H1 (cell line): Measurements from ENCODE around the gene CFAP20. TPM values are rescaled to one million over a fixed set of nuclear protein-coding genes. Genes with fewer than 3 reads are reported as not detected.

Experiments
- CTCF ChIA-PET: fragments of 300-600 bp; sonication (Branson Sonifier 250); formaldehyde crosslinking; loops from one replicate; lab custom pipeline; 2021; ENCODE audit not compliant: partially characterized antibody; lab: Charles Lee
- POLR2A ChIA-PET: fragments of 300-600 bp; sonication (Branson Sonifier 250); formaldehyde crosslinking; loops from one replicate; lab custom pipeline; 2021; ENCODE audit warnings: inconsistent platforms; ENCODE audit not compliant: partially characterized antibody; lab: Charles Lee
- DNase-seq, 2 experiments: peaks; one replicate each; pipeline versions ENCODE4 v3.0.0 to v3.0.0-alpha.2; 2010 to 2022; ENCODE audit warnings: low spot score in 2 of 2, low read depth in 1 of 2, mixed read lengths in 1 of 2
- FAIRE-seq: peaks from 2 replicates; lab custom pipeline; 2011; peaks lifted over from hg19 to GRCh38; lab: Jason Lieb, UNC
- H2AFZ ChIP-seq: 2 replicates; pipeline ENCODE4 v1.8.1; 2012; ENCODE audit warnings: low read length, inconsistent platforms
- H2AK5ac ChIP-seq: 2 replicates; pipeline ENCODE4 v1.6.1; 2013; ENCODE audit warnings: low read depth, low read length
- H2BK120ac ChIP-seq: replicated peaks from 2 replicates; pipeline ENCODE3; 2013; ENCODE audit warnings: low read depth, low read length, inconsistent platforms
- H2BK12ac ChIP-seq: 2 replicates; pipeline ENCODE4 v1.6.1; 2013; ENCODE audit warnings: low read depth, low read length
- H2BK15ac ChIP-seq: 2 replicates; pipeline ENCODE4 v1.6.1; 2013; ENCODE audit warnings: low read length
- H2BK20ac ChIP-seq: 2 replicates; pipeline ENCODE4 v1.6.1; 2013; ENCODE audit warnings: low read length
- H2BK5ac ChIP-seq: 2 replicates; pipeline ENCODE4 v1.6.1; 2013; ENCODE audit warnings: low read depth, low read length
- H3K14ac ChIP-seq: 2 replicates; pipeline ENCODE4 v1.6.1; 2013; ENCODE audit warnings: inconsistent platforms; ENCODE audit not compliant: insufficient read length
- H3K18ac ChIP-seq: 2 replicates; pipeline ENCODE4 v1.6.1; 2013; ENCODE audit warnings: low read length; ENCODE audit errors: extremely low read depth
- H3K23ac ChIP-seq: 2 replicates; pipeline ENCODE4 v1.6.1; 2013; ENCODE audit warnings: inconsistent platforms; ENCODE audit not compliant: insufficient read length
- H3K23me2 ChIP-seq: 2 replicates; pipeline ENCODE4 v1.6.1; 2013; ENCODE audit warnings: low read depth, low read length
- H3K27ac ChIP-seq: 2 replicates; pipeline ENCODE4 v1.6.1; 2011; ENCODE audit warnings: low read depth, low read length, inconsistent platforms
- H3K27me3 ChIP-seq, 4 experiments: replicated peaks in 1 of 4; 1 replicate in 1 of 4; 2 replicates in 3 of 4; pipeline versions ENCODE4 v1.6.1 to v1.8.1; 2011 to 2013; ENCODE audit warnings: low read length in 3 of 4, mild to moderate bottlenecking in 3 of 4, inconsistent platforms in 2 of 4, mixed read lengths in 2 of 4, moderate library complexity in 1 of 4; ENCODE audit not compliant: control insufficient read depth in 3 of 4, insufficient read depth in 3 of 4; ENCODE audit errors: extremely low read depth in 1 of 4
- H3K36me3 ChIP-seq, 4 experiments: 2 replicates each; pipeline versions ENCODE4 v1.6.1 to v1.8.1; 2011 to 2013; ENCODE audit warnings: mild to moderate bottlenecking in 4 of 4, low read length in 3 of 4, moderate library complexity in 2 of 4, control low read depth in 1 of 4, inconsistent platforms in 1 of 4; ENCODE audit not compliant: insufficient read depth in 4 of 4, control insufficient read depth in 2 of 4
- H3K4ac ChIP-seq: replicated peaks from 2 replicates; pipeline ENCODE3; 2013; ENCODE audit warnings: low read length, low read depth, mixed read lengths, inconsistent platforms; ENCODE audit not compliant: insufficient read length
- H3K4me1 ChIP-seq, 4 experiments: replicated peaks in 1 of 4; 1 replicate in 1 of 4; 2 replicates in 3 of 4; pipeline versions ENCODE4 v1.6.1 to v1.8.1; 2011 to 2013; ENCODE audit warnings: low read length in 3 of 4, inconsistent platforms in 2 of 4, mixed read lengths in 1 of 4; ENCODE audit not compliant: insufficient read depth in 4 of 4, control insufficient read depth in 3 of 4
- H3K4me2 ChIP-seq, 2 experiments: 2 replicates each; pipeline versions ENCODE4 v1.6.1 to v1.8.1; 2011 to 2013; ENCODE audit warnings: low read depth in 2 of 2, low read length in 2 of 2, control low read depth in 1 of 2, inconsistent platforms in 1 of 2, mild to moderate bottlenecking in 1 of 2; ENCODE audit not compliant: insufficient read depth in 1 of 2
- H3K4me3 ChIP-seq, 4 experiments: fragments of 200-600, 300-600 bp in 1 of 4; sonication (generic), shearing (Covaris generic), sonication (Bioruptor Twin) in 1 of 4; 2 replicates each; pipeline versions ENCODE4 v1.5.1 to v1.8.1; 2011 to 2016; ENCODE audit warnings: low read length in 4 of 4, low read depth in 3 of 4, control low read depth in 2 of 4, inconsistent platforms in 2 of 4, mild to moderate bottlenecking in 2 of 4, mixed read lengths in 1 of 4, moderate library complexity in 1 of 4; ENCODE audit not compliant: insufficient read depth in 2 of 4; ENCODE audit errors: extremely low read depth in 1 of 4
- H3K56ac ChIP-seq: replicated peaks from 2 replicates; pipeline ENCODE3; 2013; ENCODE audit warnings: low read depth, mild to moderate bottlenecking, mixed read lengths, low read length, inconsistent platforms; ENCODE audit not compliant: insufficient read length
- H3K79me1 ChIP-seq: 2 replicates; pipeline ENCODE4 v1.6.1; 2013; ENCODE audit warnings: low read depth, low read length, control low read depth
- H3K79me2 ChIP-seq, 2 experiments: 2 replicates each; pipeline versions ENCODE4 v1.6.1 to v1.8.1; 2012 to 2013; ENCODE audit warnings: low read length in 2 of 2, mild to moderate bottlenecking in 2 of 2, inconsistent platforms in 1 of 2; ENCODE audit not compliant: insufficient read depth in 2 of 2, control insufficient read depth in 1 of 2
- H3K9ac ChIP-seq, 4 experiments: replicated peaks in 1 of 4; 1 replicate in 1 of 4; 2 replicates in 3 of 4; pipeline versions ENCODE4 v1.6.1 to v1.8.1; 2011 to 2013; ENCODE audit warnings: low read depth in 3 of 4, low read length in 3 of 4, control low read depth in 2 of 4, mild to moderate bottlenecking in 2 of 4, moderate library complexity in 2 of 4, inconsistent platforms in 1 of 4; ENCODE audit errors: extremely low read depth in 1 of 4
- H3K9me3 ChIP-seq, 2 experiments: 2 replicates each; pipeline versions ENCODE4 v1.6.1 to v1.8.1; 2012 to 2013; ENCODE audit warnings: mild to moderate bottlenecking in 2 of 2, moderate library complexity in 2 of 2, control low read depth in 1 of 2, inconsistent platforms in 1 of 2, low read depth in 1 of 2, low read length in 1 of 2, mixed read lengths in 1 of 2; ENCODE audit not compliant: insufficient read depth in 2 of 2
- H4K20me1 ChIP-seq, 2 experiments: replicated peaks in 1 of 2; 2 replicates each; pipeline versions ENCODE3 to v1.8.1; 2011 to 2013; ENCODE audit warnings: inconsistent platforms in 2 of 2, low read length in 2 of 2, mild to moderate bottlenecking in 1 of 2; ENCODE audit not compliant: insufficient read depth in 2 of 2, control insufficient read depth in 1 of 2
- H4K5ac ChIP-seq: 2 replicates; pipeline ENCODE4 v1.6.1; 2013; ENCODE audit warnings: low read length, low read depth, mixed read lengths, inconsistent platforms; ENCODE audit not compliant: insufficient read length
- H4K8ac ChIP-seq: 2 replicates; pipeline ENCODE4 v1.8.0; 2013; ENCODE audit warnings: mild to moderate bottlenecking, moderate library complexity, low read length, inconsistent platforms; ENCODE audit not compliant: insufficient read depth; ENCODE audit errors: extremely low read depth
- H4K91ac ChIP-seq: replicated peaks from 2 replicates; pipeline ENCODE3; 2013; ENCODE audit warnings: low read length, mixed read lengths, inconsistent platforms; ENCODE audit not compliant: insufficient read length
- CEBPB ChIP-seq: IDR thresholded peaks from 2 replicates; pipeline ENCODE4 v1.6.1; 2012; ENCODE audit warnings: low read depth, low read length
- CHD1 ChIP-seq: IDR thresholded peaks from 2 replicates; pipeline ENCODE4 v1.6.1; 2012; ENCODE audit warnings: low read depth, low read length, improper control_type of control experiment
- MAFK ChIP-seq: IDR thresholded peaks from 2 replicates; pipeline ENCODE4 v1.6.1; 2012; ENCODE audit warnings: low read depth, mild to moderate bottlenecking, improper control_type of control experiment, low read length
- SP1 ChIP-seq: IDR thresholded peaks from 2 replicates; pipeline ENCODE4 v1.6.1; 2011; ENCODE audit warnings: low read depth, low read length
- SP2 ChIP-seq: IDR thresholded peaks from 2 replicates; pipeline ENCODE4 v1.6.1; 2012; ENCODE audit warnings: mild to moderate bottlenecking, low read length, inconsistent platforms
- WGBS, 2 experiments: shearing (Covaris generic) in 1 of 2; methylation state at CpG; one replicate each; pipeline versions ENCODE4 v1.1.6 to v1.1.7; 2013 to 2015; ENCODE audit warnings: low lambda C conversion rate in 2 of 2, mixed read lengths in 2 of 2, inconsistent platforms in 1 of 2, low coverage in 1 of 2, missing lambda C conversion rate in 1 of 2; ENCODE audit not compliant: insufficient replicate concordance in 2 of 2, insufficient coverage in 1 of 2, insufficient read length in 1 of 2; ENCODE audit errors: extremely low coverage in 1 of 2, missing lambda C conversion rate in 1 of 2; 5-methylcytosine and 5-hydroxymethylcytosine counted together
- polyA plus RNA-seq, 7 experiments: library from polyadenylated mRNA; depleted of rRNA in 3 of 7; stranded (reverse) in 5 of 7; unstranded in 2 of 7; fragments of >200 nt in 5 of 7; fragments of 200-250 nt in 2 of 7; gene quantifications; 1 replicate in 5 of 7; 2 replicates in 1 of 7; 4 replicates in 1 of 7; pipeline versions ENCODE4 v1.2.1 to v1.2.3, GENCODE V29; 2011 to 2013; ENCODE audit warnings: missing spikeins in 2 of 7, mixed read lengths in 2 of 7
- total RNA-seq: library from RNA; stranded (reverse); fragmentation: NEBNext Ultra II Directional; extraction: Animal tissue kit (Norgen Biotek cat#: 25700); gene quantifications from 2 replicates; pipeline ENCODE4 v1.2.1, GENCODE V29; 2021

CFAP20 gene
- total and polyA plus RNA-seq, 2 of the 8 experiments (the other 6 are each of a cell fraction or from before 2014, with no cell fraction given), result 45.6 to 65.4 TPM

GRCh38 chr16:58125041-58125440, 4.1 kb downstream of the CFAP20 start:
- no peak overlapping the region for H3K9ac ChIP-seq
- DNase-seq (no peak), FAIRE-seq (no peak)
- no peak overlapping the region for H4K91ac ChIP-seq
- H2BK20ac ChIP-seq, result no peak overlapping the region
- peaks cover 18 to 78% of the 10 kb centered on the region in 2 experiments for H3K79me2 ChIP-seq
- H2BK5ac ChIP-seq, result no peak overlapping the region
- 96% methylated on average over 4 of the region's 4 CpGs; no CpG with 5 or more reads in 1 of the 2 experiments for WGBS, 2 experiments
- no peak overlapping the region for H3K56ac ChIP-seq
- H3K79me1 ChIP-seq, result peaks cover 11% of the 10 kb centered on the region; the same call in 1 of the 2 replicates
- H3K4me1 ChIP-seq, result peaks cover 4 to 16% (median 5%) of the 10 kb centered on the region in 4 experiments; a peak in 5 of 7 replicates
- H2AFZ ChIP-seq, result no peak overlapping the region
- H3K4ac ChIP-seq, result no peak overlapping the region
- no peak overlapping the region for H4K8ac ChIP-seq
- H2BK12ac ChIP-seq, result no peak overlapping the region
- no peaks in the 10 kb centered on the region for H3K36me3 ChIP-seq
- no peak overlapping the region for H3K27ac ChIP-seq
- no peak overlapping the region for H3K23ac ChIP-seq
- no peak overlapping the region for H2AK5ac ChIP-seq
- H3K9me3 ChIP-seq, result peaks cover 0 to 3% of the 10 kb centered on the region in 2 experiments; a peak in 1 of 4 replicates
- H2BK15ac ChIP-seq, result no peak overlapping the region
- ChIA-PET POLR2A (interaction anchor here (1.2 kb wide), 1 partner anchor 30 kb away, joined by 3 read pairs; no protein-coding TSS in a partner anchor), CTCF (interaction anchor here (1.0 to 19.7 kb wide), 7 partner anchors 8 to 226 kb away, joined by 3 to 362 read pairs (median 10); partner anchors contain the start of gene MMP15)
- no peak overlapping the region for H3K4me3 ChIP-seq
- TF ChIP-seq SP2 (no peak), MAFK (no peak), CEBPB (no peak), CHD1 (no peak), SP1 (no peak)
- no peak overlapping the region for H2BK120ac ChIP-seq
- no peak overlapping the region for H3K18ac ChIP-seq
- H3K4me2 ChIP-seq, result no peak overlapping the region
- H3K14ac ChIP-seq, result no peak overlapping the region
- H4K5ac ChIP-seq, result no peak overlapping the region
- H3K27me3 ChIP-seq, result no peaks in the 10 kb centered on the region
- peaks cover 4% of the 10 kb centered on the region; the same call in 1 of the 2 replicates for H3K23me2 ChIP-seq
- H4K20me1 ChIP-seq, result peaks cover 39% of the 10 kb centered on the region in 2 experiments
